Measurements from ENCODE around the gene CSMD2.

The CSMD2 gene

GRCh38 chr1:33996281-33996680 lies 168.7 kb downstream of the CSMD2 start:
- DNase-seq, result no peak

DNA sequence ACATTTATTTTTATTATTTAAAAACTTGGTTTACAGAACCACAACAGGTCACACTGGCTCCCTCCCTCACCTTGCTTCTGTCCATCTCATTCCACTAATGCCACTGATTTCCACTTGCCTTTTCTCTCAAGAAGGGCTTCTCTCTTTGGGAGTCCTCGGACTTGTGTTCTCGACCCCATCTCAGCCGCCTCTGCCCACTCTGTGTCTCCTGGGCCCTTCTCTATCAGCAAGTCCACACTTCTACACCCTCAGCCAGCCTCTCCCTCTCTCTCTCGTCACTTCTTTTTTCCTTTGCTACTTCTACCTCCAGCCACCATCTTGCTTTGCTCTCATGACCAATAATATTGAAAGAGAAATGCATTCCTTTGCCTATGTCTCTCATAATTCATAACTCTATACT lies 171.7 kb downstream of the CSMD2 start:
- DNase-seq, result no peak

GRCh38 chr1:33990281-33990680 lies 174.7 kb downstream of the CSMD2 start:
- no peak for DNase-seq

DNA sequence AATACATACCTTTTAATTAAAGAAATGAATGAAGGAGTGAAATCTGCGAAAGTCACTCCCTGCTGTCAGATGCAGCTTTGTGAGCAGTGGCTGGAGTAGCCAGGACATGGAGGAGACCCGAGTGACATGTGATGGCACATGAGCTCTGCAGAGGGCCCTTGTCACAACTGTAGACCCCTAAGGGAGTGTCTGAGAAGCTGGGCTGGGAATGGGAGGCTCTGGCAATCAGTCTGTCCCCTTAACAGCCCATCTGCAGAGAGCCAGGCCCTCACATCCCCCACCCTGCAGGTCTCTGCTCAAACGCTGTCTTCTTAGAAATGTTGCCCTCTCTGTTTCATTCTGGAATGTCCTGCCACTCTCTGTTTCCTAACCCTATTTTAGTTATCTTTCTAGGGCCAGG lies 176.9 kb downstream of the CSMD2 start:
- no peak for DNase-seq

DNA sequence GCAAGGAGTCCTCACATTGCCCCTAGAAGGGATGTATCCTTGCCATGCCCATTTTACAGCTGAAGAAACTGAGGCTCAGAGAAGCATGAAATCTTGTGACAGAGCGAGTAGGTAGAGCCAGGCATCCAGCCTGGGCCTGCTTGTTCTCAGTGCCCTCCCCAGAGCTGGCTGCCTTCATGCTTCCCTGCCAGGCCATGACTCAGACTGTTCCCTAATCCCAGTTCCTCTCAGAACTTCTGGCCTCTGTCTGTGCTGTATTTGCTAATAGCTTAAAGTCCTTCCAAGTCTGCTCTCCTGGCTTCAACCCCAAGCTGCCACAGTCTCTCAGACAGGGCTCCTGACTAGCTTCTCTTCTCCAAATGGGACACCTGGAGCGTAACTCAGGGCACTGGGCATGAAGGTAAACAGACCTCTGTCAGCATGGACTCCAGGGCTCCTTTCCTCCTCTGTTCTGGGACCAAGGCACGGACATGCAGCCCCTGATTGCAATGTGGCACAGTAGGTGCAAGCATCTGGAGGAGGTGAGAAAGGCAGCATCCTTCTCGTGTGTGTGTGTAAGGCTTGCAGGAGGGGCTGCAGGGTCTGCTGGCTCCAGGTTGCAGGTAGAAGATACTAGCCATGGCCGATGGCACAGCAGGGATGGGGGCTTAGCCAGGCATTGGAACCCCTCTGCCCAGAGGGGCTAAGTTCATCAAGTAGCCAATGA lies 178.5 kb downstream of the CSMD2 start:
- no peak for DNase-seq

- no peak for DNase-seq
These were observed 179.4 kb downstream of the CSMD2 start for GRCh38 chr1:33985656-33986055.

- DNase-seq, result no peak
These were observed 180.0 kb downstream of the CSMD2 start for GRCh38 chr1:33984906-33985565.

GRCh38 chr1:33982419-33982818 lies 182.6 kb downstream of the CSMD2 start:
- no peak for DNase-seq

DNA sequence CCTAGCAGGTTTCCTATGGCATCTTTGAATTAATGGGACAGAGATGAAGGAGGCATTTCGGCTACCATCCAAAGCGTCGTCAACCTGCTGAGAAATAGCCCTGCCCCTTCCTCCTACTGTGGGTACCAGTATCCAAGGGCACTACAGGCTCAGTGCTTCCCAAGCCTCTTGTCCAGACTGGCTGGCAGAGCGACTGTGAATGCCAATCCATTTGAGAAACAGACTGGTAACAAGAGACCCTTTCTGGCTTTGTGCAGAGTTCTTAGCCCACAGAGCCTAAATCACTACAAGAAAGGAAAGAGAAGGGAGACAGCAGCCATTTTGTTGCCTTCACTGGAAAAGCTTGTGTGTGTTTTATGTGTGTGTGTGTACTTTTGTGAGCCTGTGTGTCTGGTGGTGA lies 185.7 kb downstream of the CSMD2 start:
- DNase-seq, result no peak

DNA sequence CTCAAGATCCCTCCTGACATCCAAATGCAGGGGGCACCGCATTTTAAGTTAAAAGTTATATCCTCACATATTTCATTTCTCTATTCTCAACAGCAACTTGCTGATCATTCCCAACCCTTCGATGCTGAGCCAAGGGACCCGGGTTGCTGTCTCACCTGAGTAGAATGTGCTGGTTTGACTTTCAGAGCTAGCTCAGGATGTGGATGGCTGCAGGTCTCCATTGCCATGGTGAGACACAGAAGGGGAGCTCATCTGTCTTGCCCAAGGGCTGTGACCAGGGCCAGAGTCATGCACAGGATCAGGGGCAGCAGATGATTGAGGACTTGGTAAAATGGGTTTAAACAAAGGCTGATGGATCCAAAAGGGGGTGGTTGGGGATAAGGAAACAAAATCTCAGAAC lies 189.1 kb downstream of the CSMD2 start:
- DNase-seq, result no peak

GRCh38 chr1:33973799-33974545 lies 191.1 kb downstream of the CSMD2 start:
- peak; percentile 5 for DNase-seq

GRCh38 chr1:33972676-33973395 lies 192.2 kb downstream of the CSMD2 start:
- no peak for DNase-seq

GRCh38 chr1:33971913-33972312 lies 193.1 kb downstream of the CSMD2 start:
- DNase-seq, result no peak

GRCh38 chr1:33971018-33971710 lies 193.9 kb downstream of the CSMD2 start:
- no peak for DNase-seq

DNA sequence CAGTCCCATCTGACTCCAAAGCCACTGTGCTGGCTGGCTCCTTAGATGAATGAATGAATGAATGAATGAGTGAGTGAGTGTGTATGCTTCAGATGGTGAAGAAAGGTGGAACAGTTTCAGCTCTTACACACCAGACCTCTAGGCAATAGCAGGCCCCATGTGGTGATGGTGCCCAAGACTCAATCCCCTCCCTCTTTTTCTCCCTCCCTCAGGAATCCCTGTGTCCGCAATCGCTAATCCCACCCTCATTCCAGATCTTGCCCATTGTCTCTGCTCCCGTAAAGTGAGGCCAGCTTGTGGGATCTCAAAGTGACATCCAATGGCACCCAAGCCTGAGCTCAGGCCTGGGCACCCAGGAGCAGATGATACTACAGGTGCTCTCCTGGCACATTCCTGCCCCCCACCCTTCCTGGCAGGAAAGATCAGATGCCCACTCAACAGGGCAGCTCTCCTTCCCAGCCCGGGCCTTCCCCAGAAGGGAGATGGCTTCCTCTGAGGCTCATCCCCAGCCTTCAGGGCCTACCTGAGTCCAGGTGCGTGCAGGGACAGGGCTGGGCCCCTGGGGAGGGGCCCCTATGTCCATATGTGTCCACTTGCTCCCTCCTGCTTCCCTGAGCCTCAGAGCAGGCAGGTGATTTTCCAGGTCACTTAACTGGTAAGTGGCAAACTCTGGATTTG lies 194.7 kb downstream of the CSMD2 start:
- DNase-seq, result no peak

GRCh38 chr1:33966346-33967141 lies 198.5 kb downstream of the CSMD2 start:
- no peak for DNase-seq

DNA sequence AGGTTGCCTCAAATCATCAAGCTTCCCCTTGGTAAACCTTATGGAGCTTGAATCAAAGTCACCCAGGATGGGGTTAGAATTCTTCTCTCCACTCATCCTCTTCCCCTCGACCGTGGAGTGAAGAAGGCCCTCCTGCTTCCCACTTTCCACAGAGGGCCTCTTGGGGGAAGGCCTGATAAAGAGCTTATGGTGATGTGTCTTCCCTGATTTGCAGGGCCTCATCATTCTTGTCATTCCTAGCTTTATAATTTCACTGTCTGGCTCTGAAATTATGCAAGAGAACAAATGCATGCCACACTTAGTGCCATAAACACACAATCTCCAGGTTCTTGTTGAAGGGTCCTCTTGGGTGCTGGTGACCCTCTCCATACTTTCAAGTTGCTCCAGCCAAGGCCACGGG lies 199.9 kb downstream of the CSMD2 start:
- no peak for DNase-seq

DNA sequence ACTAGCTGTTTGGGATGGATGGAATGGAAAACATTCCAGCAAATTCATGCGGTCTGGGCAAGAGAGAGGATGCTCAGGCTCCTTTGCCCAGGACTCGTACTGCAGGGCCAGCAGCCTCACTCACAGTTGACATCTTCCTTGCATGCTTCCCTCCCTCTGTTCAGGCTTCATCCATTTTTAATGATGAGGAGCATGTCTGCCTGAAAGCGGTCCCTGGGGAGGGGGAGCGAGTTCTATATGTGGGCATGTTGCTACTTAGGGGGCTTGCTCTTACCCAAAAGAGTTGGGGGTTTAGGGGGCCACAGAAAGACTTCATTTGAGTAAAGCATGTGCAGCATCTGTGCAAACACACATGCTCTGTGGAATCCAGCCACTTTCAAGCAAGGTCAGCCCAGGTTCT lies 203.0 kb downstream of the CSMD2 start:
- no peak for DNase-seq

DNA sequence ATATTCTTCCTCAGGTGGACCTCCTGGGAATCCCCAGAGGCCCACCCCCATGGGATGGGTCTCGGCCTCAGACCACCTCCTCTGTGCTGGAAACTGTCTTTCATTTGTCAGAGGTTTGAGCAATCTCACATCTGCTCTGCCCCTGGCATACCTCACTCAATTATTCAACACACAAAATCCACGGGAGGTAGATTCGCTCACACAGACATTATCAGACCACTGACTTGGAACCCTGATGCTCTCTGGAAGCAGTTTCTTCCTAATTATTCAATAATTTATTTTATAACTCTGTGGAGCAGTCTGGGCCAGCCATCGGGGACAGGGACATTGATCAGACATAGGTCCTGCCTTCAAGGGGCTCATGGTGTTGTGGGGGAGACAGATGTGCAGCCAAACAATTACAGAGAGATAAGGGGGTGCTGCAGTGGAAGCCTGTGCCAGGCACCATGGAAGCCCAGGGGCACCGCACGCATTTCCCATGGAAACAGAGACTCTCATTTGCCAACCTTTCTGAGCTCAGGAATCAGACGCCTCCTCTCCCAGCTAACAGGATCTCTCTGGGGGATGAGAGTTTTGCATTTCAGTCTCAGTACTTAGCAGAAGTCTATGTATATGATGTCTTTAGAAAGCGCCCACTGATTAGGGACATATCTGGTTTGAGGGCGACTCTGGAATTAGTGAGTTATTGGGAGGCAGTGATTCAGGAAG lies 204.7 kb downstream of the CSMD2 start:
- DNase-seq, result no peak

DNA sequence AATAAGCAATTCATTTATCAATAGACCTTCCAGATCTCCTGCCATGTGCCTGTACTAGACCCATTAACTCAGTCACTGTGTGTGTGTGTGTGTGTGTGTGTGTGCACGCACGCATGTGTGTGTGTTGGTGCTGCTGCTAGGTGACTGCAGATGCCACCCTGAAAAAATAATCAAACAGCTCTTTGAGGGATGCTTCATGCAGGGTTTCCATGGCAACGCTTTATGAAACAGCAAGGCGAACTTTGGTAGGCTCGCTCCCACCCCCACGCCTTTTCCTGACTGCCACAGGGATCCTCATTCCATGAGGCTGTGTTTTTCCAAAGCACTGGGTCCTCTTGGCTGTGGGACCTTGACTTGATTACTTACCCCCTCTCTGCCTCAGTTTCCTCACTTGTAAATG lies 207.2 kb downstream of the CSMD2 start:
- no peak for DNase-seq

- DNase-seq, result no peak
These were observed 209.9 kb downstream of the CSMD2 start for GRCh38 chr1:33955096-33955495.

Data from NCI-H1105 treated with DMSO at 0.1 percent for 48 hours (cell line).